ENCODE results near the gene VPS50. TPM values are rescaled to one million over a fixed set of nuclear protein-coding genes. Genes with fewer than 3 reads are reported as not detected.
"Not testable (repeated sequence)": the region's sequence is repeated elsewhere in the genome, so short reads cannot be mapped to it uniquely, and the experiment has no call there.

Gene VPS50
- total and polyA plus RNA-seq, 2 donors (not counting 3 experiments of a cell fraction or from before 2014, with no cell fraction given) = 6.6 to 25.6 TPM

- dilution Hi-C loops (cut with MboI; ENCODE audit: extremely low pct_ligation_motif_present, low sequenced_read_pairs) = no loop called here
- no peak for DNase-seq (ENCODE audit: low read depth, low spot score)
- no peaks in the 10 kb centered on the region for H3K9me1 ChIP-seq (replicated peaks; ENCODE audit: control insufficient read depth, extremely low read depth, insufficient read depth, low read length)
- H3K27ac ChIP-seq (ENCODE audit: insufficient read depth, low read depth, low read length) = no peak overlapping the region
- no peak overlapping the region for H3K4me3 ChIP-seq (replicated peaks in 1 of 3; ENCODE audit: insufficient read depth in 1 of 3, low read depth in 1 of 3, low read length in 3 of 3)
- no peaks in the 10 kb centered on the region for H3K27me3 ChIP-seq (ENCODE audit: control insufficient read depth in 2 of 2, insufficient read depth in 2 of 2, low read length in 2 of 2)
- no peak for FAIRE-seq
- H2AFZ ChIP-seq (ENCODE audit: low read depth, low read length) = no peak overlapping the region
- H4K20me1 ChIP-seq (replicated peaks; ENCODE audit: control insufficient read depth, extremely low read depth, insufficient read depth, low read length) = no peaks in the 10 kb centered on the region
- TF ChIP-seq CTCF (IDR thresholded peaks at IDR 0.05; ENCODE audit: extremely low read depth in 1 of 2, insufficient read depth in 1 of 2, low read depth in 1 of 2, low read length in 2 of 2) (no peak), MYC (IDR thresholded peaks at IDR 0.05; ENCODE audit: low read depth, low read length) (no peak), MAX (IDR thresholded peaks at IDR 0.05; ENCODE audit: insufficient read depth, insufficient read length) (no peak), FOS (IDR thresholded peaks at IDR 0.05; ENCODE audit: borderline replicate concordance, insufficient read depth, low read length) (no peak), POLR2A (IDR thresholded peaks at IDR 0.05; ENCODE audit: low read depth, low read length) (no peak)
- H3K36me3 ChIP-seq (ENCODE audit: control insufficient read depth in 2 of 2, extremely low read depth in 1 of 2, insufficient read depth in 2 of 2, low read length in 2 of 2) = no peaks in the 10 kb centered on the region
- H3K4me2 ChIP-seq (ENCODE audit: insufficient read depth, low read length) = no peak overlapping the region
- no peak overlapping the region for H3K9ac ChIP-seq (replicated peaks; ENCODE audit: extremely low read depth, insufficient read depth, low read length)
- intact Hi-C loops (cut with micrococcal nuclease) = no loop called here
- no peaks in the 10 kb centered on the region for H3K9me3 ChIP-seq (replicated peaks; ENCODE audit: control insufficient read depth, insufficient read depth, low read length)
- BruUV-seq (replicated peaks) = no TSS peak
- H3K79me2 ChIP-seq (ENCODE audit: control insufficient read depth, insufficient read depth, low read length) = no peaks in the 10 kb centered on the region
- POLR2A ChIA-PET = no interaction called here
- H3K4me1 ChIP-seq (ENCODE audit: control insufficient read depth, extremely low read depth, insufficient read depth, low read length) = peaks cover 5% of the 10 kb centered on the region
- CTCF ChIA-PET = no interaction called here
These were observed 88.7 kb downstream of the VPS50 start for GRCh38 chr7:93320887-93321286.

GRCh38 chr7:93326291-93326690 lies 94.1 kb downstream of the VPS50 start:
- H3K4me2 ChIP-seq (ENCODE audit: insufficient read depth, low read length); H3K27ac ChIP-seq (ENCODE audit: insufficient read depth, low read depth, low read length); CTCF ChIA-PET; H3K27me3 ChIP-seq (ENCODE audit: control insufficient read depth in 2 of 2, insufficient read depth in 2 of 2, low read length in 2 of 2); H3K79me2 ChIP-seq (ENCODE audit: control insufficient read depth, insufficient read depth, low read length); H3K9me1 ChIP-seq (replicated peaks; ENCODE audit: control insufficient read depth, extremely low read depth, insufficient read depth, low read length); H2AFZ ChIP-seq (ENCODE audit: low read depth, low read length); H3K9me3 ChIP-seq (replicated peaks; ENCODE audit: control insufficient read depth, insufficient read depth, low read length); H3K4me3 ChIP-seq (replicated peaks in 1 of 3; ENCODE audit: insufficient read depth in 1 of 3, low read depth in 1 of 3, low read length in 3 of 3); dilution Hi-C loops (cut with MboI; ENCODE audit: extremely low pct_ligation_motif_present, low sequenced_read_pairs); H4K20me1 ChIP-seq (replicated peaks; ENCODE audit: control insufficient read depth, extremely low read depth, insufficient read depth, low read length); BruUV-seq (replicated peaks); POLR2A ChIA-PET; H3K4me1 ChIP-seq (ENCODE audit: control insufficient read depth, extremely low read depth, insufficient read depth, low read length); DNase-seq (ENCODE audit: low read depth, low spot score); FAIRE-seq; intact Hi-C loops (cut with micrococcal nuclease); H3K36me3 ChIP-seq (ENCODE audit: control insufficient read depth in 2 of 2, extremely low read depth in 1 of 2, insufficient read depth in 2 of 2, low read length in 2 of 2); H3K9ac ChIP-seq (replicated peaks; ENCODE audit: extremely low read depth, insufficient read depth, low read length): not testable (repeated sequence)
